HUES48 (cell line): ENCODE results near the gene SMYD2.

ENCODE experiments used
- H3K27ac ChIP-seq: one replicate; pipeline ENCODE4 v1.7.0; 2013; ENCODE audit warnings: low read depth, low read length, inconsistent platforms
- H3K27me3 ChIP-seq: 2 replicates; pipeline ENCODE4 v1.6.1; 2013; ENCODE audit warnings: mild to moderate bottlenecking, low read length; ENCODE audit not compliant: control insufficient read depth, insufficient read depth
- H3K36me3 ChIP-seq: 2 replicates; pipeline ENCODE4 v1.6.1; 2013; ENCODE audit warnings: low read length; ENCODE audit not compliant: control insufficient read depth, insufficient read depth
- H3K4me1 ChIP-seq: 2 replicates; pipeline ENCODE4 v1.6.1; 2013; ENCODE audit warnings: mild to moderate bottlenecking, low read length; ENCODE audit not compliant: control insufficient read depth, insufficient read depth
- H3K4me3 ChIP-seq: 2 replicates; pipeline ENCODE4 v1.5.1; 2013; ENCODE audit warnings: mild to moderate bottlenecking, low read depth, low read length
- H3K9ac ChIP-seq: 2 replicates; pipeline ENCODE4 v1.6.1; 2013; ENCODE audit warnings: mild to moderate bottlenecking, low read depth, low read length, moderate library complexity
- H3K9me3 ChIP-seq: 2 replicates; pipeline ENCODE4 v1.6.1; 2013; ENCODE audit warnings: low read length; ENCODE audit not compliant: control insufficient read depth, insufficient read depth

The SMYD2 gene

DNA sequence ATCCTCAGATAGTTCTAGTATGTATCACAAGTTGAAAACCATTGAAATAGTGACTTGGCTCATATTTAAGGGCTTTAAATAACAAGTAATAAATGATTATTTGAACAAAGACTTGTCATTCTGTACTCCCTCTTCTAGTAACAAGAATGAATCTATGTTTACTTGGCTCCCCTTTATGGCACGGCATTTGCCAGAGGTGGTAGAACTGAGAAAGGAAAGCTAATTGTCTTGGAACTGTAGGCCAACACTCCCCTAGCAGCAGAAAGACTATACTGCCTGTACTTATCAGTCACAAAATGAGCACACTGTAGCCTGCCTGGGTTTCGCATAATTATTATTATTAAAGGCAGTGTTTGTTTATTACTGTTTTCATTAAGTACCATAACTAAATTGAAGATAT lies 29.6 kb upstream of the SMYD2 start:
- no peak overlapping the region for H3K27ac ChIP-seq
- peaks cover 11% of the 10 kb centered on the region for H3K4me1 ChIP-seq
- H3K4me3 ChIP-seq, result no peak overlapping the region
- no peaks in the 10 kb centered on the region for H3K9me3 ChIP-seq
- H3K27me3 ChIP-seq, result no peaks in the 10 kb centered on the region
- H3K9ac ChIP-seq, result no peak overlapping the region
- no peaks in the 10 kb centered on the region for H3K36me3 ChIP-seq

DNA sequence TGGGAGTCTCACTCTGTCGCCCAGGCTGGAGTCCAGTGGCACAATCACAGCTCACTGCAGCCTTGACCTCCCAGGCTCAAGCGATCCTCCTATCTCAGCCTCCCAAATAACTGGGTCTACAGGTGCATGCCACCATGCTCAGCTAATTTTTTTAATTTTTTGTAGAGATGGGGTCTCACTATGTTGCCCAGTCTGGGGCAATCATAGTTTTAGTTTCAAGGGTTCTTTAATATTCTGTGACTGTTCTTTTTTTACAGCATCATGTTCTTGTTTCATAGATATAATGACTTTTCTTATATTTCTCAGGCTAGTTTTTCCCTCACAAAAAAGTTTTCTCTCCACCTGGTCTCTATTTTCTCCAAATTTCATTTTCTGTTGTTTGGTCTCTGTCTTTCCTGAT lies 25.4 kb upstream of the SMYD2 start:
- H3K36me3 ChIP-seq, result no peaks in the 10 kb centered on the region
- no peaks in the 10 kb centered on the region for H3K9me3 ChIP-seq
- no peak overlapping the region for H3K4me3 ChIP-seq
- H3K9ac ChIP-seq, result no peak overlapping the region
- peaks cover 8% of the 10 kb centered on the region; the same call in 1 of the 2 replicates for H3K4me1 ChIP-seq
- H3K27me3 ChIP-seq, result no peaks in the 10 kb centered on the region
- H3K27ac ChIP-seq, result no peak overlapping the region

DNA sequence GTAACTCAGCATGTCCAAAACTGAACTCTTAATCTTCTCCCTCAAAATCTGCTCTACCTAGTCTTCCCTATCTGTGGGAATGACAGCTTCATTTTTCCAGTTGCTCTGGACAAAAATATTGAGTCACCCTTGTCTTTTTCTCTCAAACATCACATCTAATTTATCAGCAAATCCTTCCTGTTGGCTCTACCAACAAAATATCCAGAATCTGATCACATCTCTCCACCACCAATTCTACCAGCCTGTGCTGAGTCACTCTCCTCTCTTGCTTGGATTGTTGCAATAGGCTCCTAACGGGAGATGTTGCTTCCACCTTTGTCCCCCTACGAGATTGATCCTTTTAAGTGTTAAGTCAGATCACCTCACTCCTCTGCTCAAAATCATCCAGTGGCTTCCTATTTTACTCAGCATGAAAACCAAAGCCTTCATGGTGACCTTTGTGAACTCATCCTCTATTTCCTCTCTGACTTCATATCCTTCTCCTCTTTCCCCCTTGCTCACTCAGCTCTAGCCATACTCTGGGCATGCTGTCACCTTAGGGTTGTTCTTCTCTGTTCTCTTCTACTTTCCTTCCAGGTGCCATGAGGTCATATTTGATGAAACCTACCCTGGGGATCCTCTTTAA lies 21.5 kb upstream of the SMYD2 start:
- no peak overlapping the region for H3K9ac ChIP-seq
- H3K27ac ChIP-seq, result no peak overlapping the region
- peaks cover 15% of the 10 kb centered on the region; the same call in 1 of the 2 replicates for H3K4me1 ChIP-seq

DNA sequence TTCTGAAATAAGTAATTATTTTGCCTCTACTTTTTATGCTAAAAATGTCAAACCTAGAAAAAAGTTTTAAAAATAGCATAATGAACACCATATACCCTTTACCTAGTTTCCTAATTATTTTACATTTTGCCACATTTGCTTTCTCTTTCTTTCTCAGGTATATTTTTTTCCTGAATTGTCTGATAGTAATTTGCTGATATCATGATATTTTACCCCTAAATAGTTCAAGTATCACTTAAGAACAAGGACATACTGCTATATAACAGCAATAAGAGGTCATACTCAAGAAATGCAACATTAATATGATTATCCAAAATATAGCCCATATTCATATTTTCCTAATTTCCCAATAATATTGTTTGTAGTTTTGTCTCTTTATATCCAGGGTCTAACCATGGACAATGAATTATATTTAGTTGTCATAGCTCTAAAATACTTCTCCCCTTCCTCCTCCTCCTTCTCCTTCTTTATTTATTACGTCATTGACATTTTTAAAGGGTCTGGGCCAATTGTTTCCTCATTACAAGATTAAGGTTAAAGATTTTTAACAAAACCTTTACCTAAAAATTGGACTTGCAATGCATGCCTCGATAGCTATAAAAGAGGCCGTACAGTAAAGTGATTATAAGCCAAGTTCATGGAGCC lies 20.3 kb upstream of the SMYD2 start:
- Histone ChIP-seq H3K9me3 (no peaks in the 10 kb centered on the region), H3K4me1 (peaks cover 17% of the 10 kb centered on the region; the same call in 1 of the 2 replicates), H3K27me3 (no peaks in the 10 kb centered on the region)

More for the DNA sequence above, 21.5 kb upstream of the SMYD2 start:
- Histone ChIP-seq H3K4me3 (no peak overlapping the region), H3K27me3 (no peaks in the 10 kb centered on the region), H3K9me3 (no peaks in the 10 kb centered on the region), H3K36me3 (no peaks in the 10 kb centered on the region)

DNA sequence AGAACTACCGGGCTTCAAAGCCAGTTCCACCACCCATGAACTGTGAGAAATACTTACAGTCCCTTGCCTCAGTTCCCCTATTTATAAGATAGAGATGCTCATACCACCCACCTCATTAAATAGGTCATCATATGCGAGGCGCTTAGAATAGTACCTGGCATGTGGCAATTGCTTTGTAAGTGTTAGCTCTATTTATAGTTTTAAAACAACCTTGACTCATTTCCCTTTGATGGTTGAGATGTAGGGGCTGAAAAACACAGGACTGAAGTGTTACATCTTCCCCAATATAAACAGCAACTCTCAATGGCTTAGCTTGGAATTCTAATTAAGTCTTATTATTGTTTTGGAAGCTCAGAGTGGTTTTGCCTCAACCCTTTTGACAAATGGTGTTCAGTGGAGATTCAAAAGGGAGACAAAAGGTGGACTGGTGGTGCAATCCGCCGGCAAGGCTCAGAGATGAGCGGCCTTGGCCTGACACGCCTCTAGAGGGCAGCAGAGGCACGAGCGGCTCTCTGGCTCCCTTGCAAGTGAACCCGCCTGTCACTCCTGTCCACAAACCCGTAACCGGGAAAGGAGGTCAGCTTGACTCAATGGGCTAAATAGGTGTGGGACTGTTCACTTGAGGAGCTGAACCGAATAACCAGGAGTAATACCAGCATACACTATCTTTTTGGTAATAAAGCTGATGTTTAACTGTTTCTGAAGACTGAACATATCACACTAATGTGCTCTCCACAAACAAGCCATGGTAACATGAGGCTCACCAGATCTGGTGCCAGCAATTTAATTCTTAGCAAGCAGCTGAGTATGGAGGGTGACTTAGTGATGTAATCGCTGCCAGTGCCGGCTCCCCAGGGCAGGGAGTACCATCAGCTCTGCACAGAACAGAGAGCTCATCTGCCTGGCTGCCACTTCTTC lies 19.5 kb upstream of the SMYD2 start:
- Histone ChIP-seq H3K27ac (no peak overlapping the region), H3K4me3 (no peak overlapping the region), H3K9me3 (no peaks in the 10 kb centered on the region), H3K36me3 (no peaks in the 10 kb centered on the region), H3K27me3 (no peaks in the 10 kb centered on the region), H3K9ac (no peak overlapping the region), H3K4me1 (peaks cover 17% of the 10 kb centered on the region; the same call in 1 of the 2 replicates)

More for the DNA sequence above, 20.3 kb upstream of the SMYD2 start:
- Histone ChIP-seq H3K27ac (no peak overlapping the region), H3K36me3 (no peaks in the 10 kb centered on the region), H3K9ac (no peak overlapping the region), H3K4me3 (no peak overlapping the region)

DNA sequence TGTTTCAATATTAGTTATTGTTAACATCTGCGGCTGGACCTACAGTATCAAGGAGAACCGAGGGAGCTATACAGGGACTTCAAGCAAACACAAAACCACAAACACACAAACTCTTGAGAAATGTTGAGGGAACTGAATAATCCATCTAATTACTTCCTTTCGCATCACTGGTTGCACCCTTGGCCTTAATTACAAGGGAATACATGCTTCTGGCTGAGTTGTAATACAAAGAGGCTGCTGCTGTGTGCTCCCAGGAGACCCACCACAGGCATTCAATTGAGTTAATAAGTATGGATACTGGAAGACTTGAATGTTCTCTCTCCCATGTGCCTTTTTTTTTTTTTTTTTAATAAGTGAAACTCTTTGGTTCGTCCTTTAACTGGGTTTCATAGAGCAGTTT lies 16.8 kb upstream of the SMYD2 start:
- Histone ChIP-seq H3K27ac (no peak overlapping the region), H3K4me3 (no peak overlapping the region), H3K9me3 (no peaks in the 10 kb centered on the region), H3K36me3 (no peaks in the 10 kb centered on the region), H3K4me1 (peaks cover 16% of the 10 kb centered on the region; the same call in 1 of the 2 replicates), H3K27me3 (no peaks in the 10 kb centered on the region), H3K9ac (no peak overlapping the region)

DNA sequence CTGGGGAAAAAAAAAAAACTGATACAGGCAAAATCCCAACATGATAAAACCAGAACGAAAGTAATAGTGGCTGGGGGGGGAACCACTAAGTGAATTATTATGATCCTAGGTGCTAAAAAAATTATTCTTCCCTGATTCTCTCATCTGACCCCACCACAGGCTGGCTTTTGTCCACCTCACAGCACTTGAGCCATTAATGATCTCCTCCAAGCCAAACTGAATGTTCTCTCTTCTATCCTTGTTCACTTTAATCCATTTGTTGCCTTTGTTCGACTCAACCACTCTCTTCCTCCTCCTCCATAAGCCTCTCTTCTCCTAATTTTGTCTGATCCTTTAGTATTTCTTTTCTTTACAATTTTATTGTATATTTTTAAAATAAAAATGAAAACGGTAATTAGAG lies 16.0 kb upstream of the SMYD2 start:
- no peak overlapping the region for H3K9ac ChIP-seq
- no peaks in the 10 kb centered on the region for H3K36me3 ChIP-seq
- no peaks in the 10 kb centered on the region for H3K9me3 ChIP-seq
- H3K27me3 ChIP-seq, result no peaks in the 10 kb centered on the region
- H3K4me3 ChIP-seq, result no peak overlapping the region
- no peak overlapping the region for H3K27ac ChIP-seq
- peaks cover 9% of the 10 kb centered on the region; the same call in 1 of the 2 replicates for H3K4me1 ChIP-seq

DNA sequence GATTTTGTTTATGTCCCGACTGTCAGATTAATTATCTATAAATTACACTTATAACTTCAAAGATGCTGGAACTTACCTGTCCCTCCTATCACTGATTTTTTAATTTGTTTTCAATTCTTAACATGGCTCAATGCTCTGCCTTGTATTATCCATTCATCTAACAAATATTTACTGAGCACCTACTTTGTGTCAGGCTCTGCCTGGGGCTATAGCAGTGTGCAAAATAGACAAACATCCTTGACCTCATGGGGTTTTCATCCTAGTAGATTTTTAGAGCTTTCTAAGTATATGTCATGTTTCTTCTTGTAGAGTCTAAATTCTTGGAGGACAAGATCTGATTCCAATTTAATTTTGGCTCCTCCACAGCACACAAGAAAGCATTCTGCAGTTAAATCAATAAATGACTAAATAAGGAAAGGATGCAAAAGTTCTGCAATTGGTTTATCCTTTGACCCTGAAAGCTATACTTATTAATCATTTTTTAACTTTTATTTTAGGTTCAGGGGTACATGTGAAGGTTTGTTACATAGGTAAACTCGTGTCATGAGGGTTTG lies 10.8 kb upstream of the SMYD2 start:
- H3K9me3 ChIP-seq, result no peaks in the 10 kb centered on the region
- no peaks in the 10 kb centered on the region; the same call in 1 of the 2 replicates for H3K27me3 ChIP-seq

DNA sequence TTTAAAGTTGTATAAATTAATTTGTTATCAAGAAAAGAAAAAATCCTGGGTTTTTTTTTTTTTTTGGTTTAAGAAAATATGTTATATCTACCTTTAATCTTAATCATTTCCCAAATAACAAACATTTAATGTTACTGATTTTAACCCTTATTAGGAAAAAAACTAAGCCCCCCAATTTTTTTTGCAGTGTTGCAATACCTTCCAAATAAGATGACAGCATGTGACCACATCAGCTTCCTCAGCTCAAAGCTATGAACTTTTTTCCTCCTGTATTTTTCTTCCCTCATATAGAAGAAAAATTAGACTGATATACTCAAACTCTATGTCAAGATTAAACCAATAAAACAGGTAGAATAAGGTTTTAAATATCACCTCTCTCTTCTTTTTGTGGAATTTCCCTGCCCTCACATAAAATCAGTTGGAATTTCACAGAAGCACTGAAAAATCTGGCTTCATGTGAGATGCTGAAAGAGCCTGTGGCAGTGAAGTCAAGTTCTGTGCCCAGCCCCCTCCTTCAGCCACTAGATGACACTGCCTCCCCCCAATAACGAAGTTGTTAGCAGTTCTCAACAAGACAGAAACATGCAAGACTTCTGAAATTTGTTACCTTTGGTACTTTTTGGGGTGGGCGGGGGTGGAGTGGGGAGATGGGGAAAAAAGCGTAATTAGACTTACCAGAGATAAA lies 9.6 kb upstream of the SMYD2 start:
- no peaks in the 10 kb centered on the region for H3K9me3 ChIP-seq
- H3K9ac ChIP-seq, result no peak overlapping the region

More for the DNA sequence above, 10.8 kb upstream of the SMYD2 start:
- Histone ChIP-seq H3K9ac (no peak overlapping the region), H3K4me3 (no peak overlapping the region), H3K36me3 (no peaks in the 10 kb centered on the region), H3K27ac (no peak overlapping the region), H3K4me1 (peaks cover 6% of the 10 kb centered on the region)

DNA sequence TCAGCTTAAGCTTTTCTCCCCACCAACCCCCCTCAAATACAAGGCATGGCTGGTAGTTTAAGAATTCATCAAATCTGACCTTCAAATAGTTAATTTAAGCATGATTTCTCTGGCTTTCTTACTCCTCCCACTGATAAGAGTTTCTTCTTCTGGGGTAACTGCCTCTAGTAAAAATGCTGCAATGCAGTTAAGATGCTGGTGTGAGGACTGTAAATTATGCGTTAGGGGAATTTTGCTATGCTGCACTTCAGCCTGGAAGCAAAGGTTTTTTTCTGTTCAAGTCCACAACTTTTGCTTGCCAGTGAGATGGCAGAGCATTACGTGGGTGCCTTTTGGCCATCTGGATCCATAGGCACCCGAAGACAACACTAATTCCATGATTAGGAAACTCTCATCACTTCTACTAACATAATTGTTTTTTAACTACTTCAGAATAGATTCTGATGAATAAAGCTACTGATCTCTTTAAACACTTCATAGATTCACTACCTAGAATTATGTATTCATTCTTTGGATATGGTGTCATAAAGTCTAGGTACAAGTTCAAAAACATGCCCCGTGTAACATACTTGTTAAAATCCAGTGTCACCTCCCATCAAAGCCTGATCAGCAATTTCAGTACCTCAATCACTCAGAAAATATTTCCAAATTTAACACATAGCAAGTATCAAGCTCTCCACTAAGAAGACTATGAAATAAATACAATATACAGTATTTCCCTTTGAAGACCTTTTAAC lies 8.8 kb upstream of the SMYD2 start:
- H3K36me3 ChIP-seq, result no peaks in the 10 kb centered on the region
- H3K9ac ChIP-seq, result no peak overlapping the region
- peaks cover 6% of the 10 kb centered on the region for H3K4me1 ChIP-seq
- no peak overlapping the region for H3K4me3 ChIP-seq
- no peak overlapping the region for H3K27ac ChIP-seq
- peaks cover 3% of the 10 kb centered on the region; the same call in 1 of the 2 replicates for H3K27me3 ChIP-seq
- no peaks in the 10 kb centered on the region for H3K9me3 ChIP-seq

More for the DNA sequence above, 9.6 kb upstream of the SMYD2 start:
- no peaks in the 10 kb centered on the region for H3K36me3 ChIP-seq
- no peak overlapping the region for H3K27ac ChIP-seq
- H3K27me3 ChIP-seq, result no peaks in the 10 kb centered on the region; the same call in 1 of the 2 replicates
- peaks cover 6% of the 10 kb centered on the region for H3K4me1 ChIP-seq
- no peak overlapping the region for H3K4me3 ChIP-seq
